ENCODE results near the gene HEPACAM2.
A peak's percentile ranks its signal among the peaks of the same experiment; 100 is the strongest.

The HEPACAM2 gene

GRCh38 chr7:93202594-93203250 lies 23.5 kb downstream of the HEPACAM2 start:
- no peak for DNase-seq (ENCODE audit: low spot score)

- DNase-seq (ENCODE audit: low spot score): no peak
Observed at GRCh38 chr7:93198472-93198871, 27.8 kb downstream of the HEPACAM2 start.

- DNase-seq (ENCODE audit: low spot score): no peak
Observed at GRCh38 chr7:93196336-93196735, 29.9 kb downstream of the HEPACAM2 start.

DNA sequence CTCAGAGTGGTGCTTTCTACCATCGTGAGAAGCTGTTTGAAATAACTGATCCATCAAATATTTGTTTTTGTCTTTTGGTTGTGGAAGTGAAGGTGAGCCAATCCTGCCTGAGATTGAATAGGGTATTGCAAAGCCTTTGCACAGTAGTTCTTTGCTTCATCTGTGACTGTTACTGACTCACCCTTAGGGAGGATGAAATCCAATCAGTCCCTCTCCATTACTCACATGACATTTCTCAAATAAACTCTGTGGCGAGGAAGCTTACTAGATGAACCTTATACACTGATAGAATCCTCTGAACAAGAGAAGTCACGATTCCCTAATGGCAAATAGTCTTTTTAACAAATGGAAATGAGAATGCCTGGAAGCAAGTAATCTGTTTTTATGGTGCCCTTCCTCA lies 31.9 kb downstream of the HEPACAM2 start:
- peak; percentile 9 for DNase-seq (ENCODE audit: low spot score)

DNA sequence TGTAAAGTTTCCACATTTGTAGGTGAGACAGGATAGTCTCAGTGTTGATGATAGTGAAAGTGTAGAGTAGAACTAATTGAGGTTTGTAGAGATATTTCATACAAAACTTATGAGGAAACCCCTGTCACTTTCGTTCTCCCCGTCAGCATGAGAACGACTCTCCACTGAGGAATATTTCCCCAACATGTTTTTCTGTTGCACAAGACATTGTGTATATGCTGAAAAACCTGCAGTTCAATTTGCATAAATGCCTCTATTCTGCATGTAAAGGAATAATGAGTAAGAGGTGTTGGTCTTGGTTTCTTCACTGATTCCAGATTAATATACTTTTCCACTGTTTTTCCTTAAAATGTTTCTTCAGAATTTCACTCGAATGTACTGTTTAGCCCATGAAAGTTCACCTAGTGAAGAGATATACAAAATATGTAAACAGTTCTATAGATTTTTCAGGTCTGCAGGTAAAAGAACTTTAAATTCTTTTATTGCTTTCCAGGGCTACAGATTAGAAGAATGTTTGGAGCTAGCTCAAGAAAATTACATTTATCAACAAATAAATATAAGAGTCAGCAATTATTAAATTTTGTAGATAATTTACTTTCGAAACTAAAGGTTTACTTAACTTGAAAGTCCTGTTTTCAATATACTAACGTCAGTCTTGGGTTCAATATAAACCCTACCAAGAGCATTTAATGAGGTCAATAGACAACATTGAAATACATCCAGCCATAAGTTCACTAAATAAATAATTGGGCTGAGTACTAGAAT lies 37.2 kb downstream of the HEPACAM2 start:
- no peak for DNase-seq (ENCODE audit: low spot score)

- DNase-seq (ENCODE audit: low spot score): no peak
Observed at GRCh38 chr7:93185303-93186027, 40.8 kb downstream of the HEPACAM2 start.

DNA sequence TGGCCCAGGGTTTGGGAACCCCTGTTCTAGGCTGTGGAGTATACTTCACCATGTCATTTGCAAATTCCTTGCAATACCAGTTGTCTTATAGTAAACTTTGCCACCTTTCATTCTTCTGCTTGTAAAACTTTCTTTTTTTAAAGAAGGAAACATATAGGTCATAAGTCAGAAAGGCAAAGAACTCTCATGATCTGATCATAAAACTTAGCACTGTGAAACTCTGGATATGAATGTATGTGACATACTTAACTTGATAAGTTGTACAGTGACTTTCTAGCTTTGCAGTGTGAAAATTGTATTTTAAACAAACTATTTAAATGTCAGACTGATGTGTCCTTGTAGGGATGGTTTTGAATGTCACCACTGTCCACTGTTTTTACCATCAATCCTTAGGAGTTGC lies 47.1 kb downstream of the HEPACAM2 start:
- no peak for DNase-seq (ENCODE audit: low spot score)

GRCh38 chr7:93178213-93178612 lies 48.1 kb downstream of the HEPACAM2 start:
- DNase-seq (ENCODE audit: low spot score): peak; percentile 2

DNA sequence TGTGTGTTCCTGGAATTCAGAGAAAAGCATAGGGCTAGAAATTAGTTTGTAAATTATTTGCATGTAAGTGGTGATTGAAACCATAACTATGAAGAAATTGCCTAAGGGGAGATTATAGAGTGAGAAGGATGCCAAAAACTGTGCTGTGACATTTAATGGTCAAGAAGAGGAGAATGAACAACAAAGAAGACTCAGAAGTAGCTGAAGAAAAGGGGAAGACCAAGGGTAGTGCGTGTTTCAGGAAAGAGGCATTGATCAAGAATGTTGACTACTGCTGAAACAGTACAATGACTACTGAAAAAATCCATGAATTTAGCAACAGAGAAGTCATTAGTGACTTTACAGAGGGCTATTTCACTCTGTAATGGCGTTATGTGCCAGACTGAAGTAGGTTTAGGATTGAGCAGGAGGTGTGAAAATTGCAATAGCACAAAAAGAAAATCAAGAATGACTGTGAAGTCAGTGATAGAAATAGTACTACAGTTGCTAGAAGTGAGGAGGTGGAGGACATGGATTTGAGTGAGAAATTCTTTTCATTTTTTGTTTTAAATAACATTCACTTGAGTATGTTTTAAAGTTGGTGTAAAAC lies 49.2 kb downstream of the HEPACAM2 start:
- DNase-seq (ENCODE audit: low spot score): no peak

- no peak for DNase-seq (ENCODE audit: low spot score)
Observed at GRCh38 chr7:93175219-93175618, 51.0 kb downstream of the HEPACAM2 start.

DNA sequence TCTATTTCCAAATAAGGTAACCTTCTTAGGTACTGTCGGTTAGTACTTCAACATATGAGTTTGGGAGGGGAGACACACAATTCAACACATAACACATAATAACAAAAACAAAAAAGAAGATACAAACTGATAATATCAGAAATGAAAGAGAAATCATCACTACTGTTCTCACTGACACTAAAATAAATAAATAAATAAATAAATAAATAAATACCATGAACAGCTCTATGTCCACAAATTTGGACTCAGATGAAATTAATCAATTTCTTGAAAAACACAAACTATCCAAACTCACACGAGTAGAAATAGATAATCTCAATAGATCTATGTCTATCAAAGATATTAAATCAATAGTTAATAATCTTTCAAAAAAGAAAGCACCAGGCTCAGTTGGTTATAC lies 53.6 kb downstream of the HEPACAM2 start:
- DNase-seq (ENCODE audit: low spot score): no peak

- DNase-seq (ENCODE audit: low spot score): no peak
Observed at GRCh38 chr7:93171606-93172226, 54.6 kb downstream of the HEPACAM2 start.

GRCh38 chr7:93165447-93165846 lies 60.8 kb downstream of the HEPACAM2 start:
- no peak for DNase-seq (ENCODE audit: low spot score)

DNA sequence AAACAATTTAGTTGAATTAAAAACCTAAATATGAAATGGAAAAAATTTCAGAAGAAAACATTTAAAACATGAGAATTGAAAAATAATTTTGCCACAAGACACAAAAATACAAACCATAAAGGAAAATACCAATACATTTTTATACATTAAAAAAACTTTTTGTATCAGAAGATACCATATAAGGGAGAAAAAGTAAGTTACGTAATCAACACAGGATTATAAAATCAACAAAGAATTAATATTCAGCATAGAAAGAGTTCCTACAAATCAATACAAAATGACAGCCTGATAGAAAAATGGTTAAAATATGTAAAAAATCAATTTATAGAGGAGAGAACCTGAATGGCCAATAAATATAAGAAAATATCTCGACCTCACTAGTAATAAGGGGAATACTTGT lies 61.5 kb downstream of the HEPACAM2 start:
- no peak for DNase-seq (ENCODE audit: low spot score)

GRCh38 chr7:93161181-93161762 lies 65.0 kb downstream of the HEPACAM2 start:
- DNase-seq (ENCODE audit: low spot score): no peak

DNA sequence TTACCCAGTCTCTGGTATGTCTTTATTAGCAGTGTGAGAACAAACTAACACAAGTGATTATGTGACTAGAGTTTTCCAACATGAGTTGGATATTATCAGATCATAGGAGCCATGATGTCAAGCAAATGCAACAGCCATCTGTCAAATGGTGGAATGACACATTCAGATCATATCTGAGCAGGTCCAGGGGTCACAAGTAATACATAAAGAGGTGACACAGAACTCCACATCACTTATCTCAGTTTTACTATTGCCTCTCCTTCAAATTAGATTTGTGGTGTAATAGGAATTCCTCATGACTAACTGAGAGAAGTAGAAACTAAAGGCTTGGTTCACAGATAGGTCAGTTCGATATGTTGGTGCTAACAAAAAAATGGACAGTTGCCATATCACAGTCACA lies 65.9 kb downstream of the HEPACAM2 start:
- no peak for DNase-seq (ENCODE audit: low spot score)

DNA sequence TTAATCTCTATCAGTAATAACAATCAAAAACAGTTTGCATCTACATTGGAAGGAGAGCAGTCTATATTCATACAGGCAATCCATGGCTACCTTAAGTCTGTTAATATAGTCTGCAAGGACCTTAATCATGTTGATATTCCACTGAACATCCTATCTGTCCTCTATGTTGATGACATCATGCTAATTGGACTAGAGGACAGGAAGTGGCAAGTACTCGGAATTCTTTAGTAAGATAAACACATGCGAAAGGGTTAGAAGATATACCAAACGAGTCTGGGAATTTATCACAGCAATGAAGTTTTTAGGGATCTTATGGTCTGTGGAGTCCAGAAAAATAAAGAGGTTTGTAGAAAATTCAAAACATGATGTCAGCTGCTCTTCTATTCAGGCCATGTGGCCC lies 66.8 kb downstream of the HEPACAM2 start:
- no peak for DNase-seq (ENCODE audit: low spot score)

DNA sequence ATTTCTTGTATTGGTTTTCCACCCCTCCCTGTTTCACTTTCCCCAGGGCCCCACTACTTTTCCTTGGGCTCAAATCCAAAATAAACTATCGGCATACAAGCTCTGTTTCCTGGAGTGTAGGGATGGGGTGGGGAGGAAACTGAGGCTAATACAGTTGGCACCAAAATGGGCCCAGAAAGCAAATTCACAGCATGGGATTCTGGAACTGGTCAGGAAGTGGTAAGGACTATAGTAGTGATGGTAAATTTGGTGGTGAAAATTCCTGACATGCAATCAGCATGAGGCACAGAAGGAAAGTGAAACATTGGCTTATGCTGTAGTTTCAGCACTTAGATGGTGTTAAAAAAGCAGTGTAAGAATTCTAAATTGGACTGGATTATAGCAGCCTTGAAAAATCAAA lies 69.4 kb downstream of the HEPACAM2 start:
- DNase-seq (ENCODE audit: low spot score): no peak

DNA sequence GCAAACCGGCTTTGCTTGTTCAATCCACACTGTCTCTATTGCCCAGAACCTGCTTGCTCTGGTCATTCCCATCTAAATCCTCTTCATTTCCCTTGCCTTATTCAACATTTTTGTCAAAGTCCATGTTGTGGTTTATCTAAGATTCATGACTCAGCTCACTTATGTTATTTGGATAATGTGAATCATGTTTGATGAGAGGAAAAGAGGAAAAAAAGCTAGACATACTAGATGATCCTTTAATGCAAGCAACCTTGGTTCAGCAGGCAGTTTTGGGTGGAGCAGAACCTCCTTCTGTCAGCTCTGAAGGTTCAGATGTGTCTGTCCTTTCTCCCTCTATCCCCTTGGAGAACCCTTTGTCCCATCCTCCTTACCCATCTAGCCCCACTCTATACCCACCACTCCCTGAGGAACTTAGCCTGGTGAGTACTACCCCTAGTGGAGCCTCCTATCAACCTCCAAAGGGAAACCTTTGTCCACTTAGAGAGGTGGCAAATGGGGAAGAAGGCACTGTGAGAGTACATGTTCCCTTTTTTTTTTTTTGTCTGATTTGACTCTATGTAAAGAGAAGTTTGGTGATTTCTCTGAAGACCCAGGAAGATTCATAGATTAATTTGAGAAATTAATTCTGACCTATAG lies 76.0 kb downstream of the HEPACAM2 start:
- DNase-seq (ENCODE audit: low spot score): no peak

GRCh38 chr7:93148727-93149126 lies 77.5 kb downstream of the HEPACAM2 start:
- DNase-seq (ENCODE audit: low spot score): no peak

DNA sequence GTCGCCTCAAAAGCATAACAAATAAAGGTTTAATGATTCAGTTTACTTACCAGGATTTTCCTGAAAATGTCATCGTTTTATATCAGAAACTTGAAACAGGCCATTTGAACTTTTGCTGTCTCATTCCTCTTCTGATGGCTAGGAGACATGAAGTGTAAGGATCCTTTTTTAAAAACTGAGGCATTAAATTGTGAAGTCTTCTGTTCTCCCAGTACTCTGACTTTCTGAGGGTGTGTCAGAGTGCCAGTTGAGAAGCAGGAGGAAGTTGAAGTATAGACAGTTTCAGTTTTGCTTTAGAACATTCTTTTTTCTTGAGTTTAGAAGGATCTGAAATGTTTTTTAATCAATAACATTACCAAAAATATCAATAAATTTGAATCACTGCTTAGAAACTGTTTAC lies 78.1 kb downstream of the HEPACAM2 start, which contains the start of gene SAMD9L:
TSS of gene SAMD9L (minus strand) at position 242 of the 400 bp plus-strand sequence. CDS start 12,414 bp downstream, outside the sequence.
- no peak for DNase-seq (ENCODE audit: low spot score)
